NB4 (cell line): ENCODE data around the gene SPRTN.

Experiments used
- MYC ChIP-seq: IDR thresholded peaks from 2 replicates; pipeline ENCODE4 v1.6.1; 2011; ENCODE audit warnings: low read depth, low read length
- POLR2A ChIP-seq: IDR thresholded peaks from 2 replicates; pipeline ENCODE4 v1.6.1; 2011; ENCODE audit warnings: mild to moderate bottlenecking; ENCODE audit not compliant: insufficient read length; ENCODE audit errors: extremely low read depth
- TF ChIP-seq, protein P1 (sequence below): IDR thresholded peaks from one replicate; pipeline ENCODE4 v1.5.1; 2012; ENCODE audit warnings: low read depth, low read length
- TF ChIP-seq, protein P2 (sequence below): IDR thresholded peaks from 2 replicates; pipeline ENCODE4 v1.6.1; 2011; ENCODE audit warnings: low read depth, low read length

DNA sequence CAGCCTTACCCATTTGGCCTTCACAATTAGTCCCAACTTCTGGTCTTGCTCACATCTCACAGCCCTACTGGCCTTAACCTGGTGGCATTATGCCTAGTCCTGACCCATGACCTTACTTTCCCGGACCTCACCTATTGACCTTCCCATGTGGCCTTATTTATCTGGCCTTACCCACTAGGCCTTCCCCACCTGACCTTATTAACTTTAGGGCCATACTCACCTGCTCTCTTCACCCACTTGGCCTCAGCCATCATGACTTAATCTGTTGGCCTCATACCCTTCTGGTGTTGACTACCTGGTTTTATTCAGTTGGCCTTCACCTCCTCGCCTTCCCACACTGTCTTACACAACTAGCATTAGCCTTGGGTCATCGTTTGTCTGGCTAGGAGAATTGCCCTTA, 36.1 kb upstream of the SPRTN start:
- TF ChIP-seq, protein P1, sequence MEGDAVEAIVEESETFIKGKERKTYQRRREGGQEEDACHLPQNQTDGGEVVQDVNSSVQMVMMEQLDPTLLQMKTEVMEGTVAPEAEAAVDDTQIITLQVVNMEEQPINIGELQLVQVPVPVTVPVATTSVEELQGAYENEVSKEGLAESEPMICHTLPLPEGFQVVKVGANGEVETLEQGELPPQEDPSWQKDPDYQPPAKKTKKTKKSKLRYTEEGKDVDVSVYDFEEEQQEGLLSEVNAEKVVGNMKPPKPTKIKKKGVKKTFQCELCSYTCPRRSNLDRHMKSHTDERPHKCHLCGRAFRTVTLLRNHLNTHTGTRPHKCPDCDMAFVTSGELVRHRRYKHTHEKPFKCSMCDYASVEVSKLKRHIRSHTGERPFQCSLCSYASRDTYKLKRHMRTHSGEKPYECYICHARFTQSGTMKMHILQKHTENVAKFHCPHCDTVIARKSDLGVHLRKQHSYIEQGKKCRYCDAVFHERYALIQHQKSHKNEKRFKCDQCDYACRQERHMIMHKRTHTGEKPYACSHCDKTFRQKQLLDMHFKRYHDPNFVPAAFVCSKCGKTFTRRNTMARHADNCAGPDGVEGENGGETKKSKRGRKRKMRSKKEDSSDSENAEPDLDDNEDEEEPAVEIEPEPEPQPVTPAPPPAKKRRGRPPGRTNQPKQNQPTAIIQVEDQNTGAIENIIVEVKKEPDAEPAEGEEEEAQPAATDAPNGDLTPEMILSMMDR: no peak
- TF ChIP-seq MYC (no peak), POLR2A (no peak)
- TF ChIP-seq, protein P2, sequence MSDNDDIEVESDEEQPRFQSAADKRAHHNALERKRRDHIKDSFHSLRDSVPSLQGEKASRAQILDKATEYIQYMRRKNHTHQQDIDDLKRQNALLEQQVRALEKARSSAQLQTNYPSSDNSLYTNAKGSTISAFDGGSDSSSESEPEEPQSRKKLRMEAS: no peak
